ENCODE results near the gene SMG6.
A peak's percentile ranks its signal among the peaks of the same experiment; 100 is the strongest.

SMG6 gene

GRCh38 chr17:2047590-2047989 is 256.0 kb downstream of the SMG6 start:
- no peak for DNase-seq (ENCODE audit: low read depth)

GRCh38 chr17:2044263-2044894 is 259.2 kb downstream of the SMG6 start:
- DNase-seq (ENCODE audit: low read depth): no peak

- DNase-seq (ENCODE audit: low read depth): no peak
Observed at GRCh38 chr17:2043785-2044184, 259.8 kb downstream of the SMG6 start.

GRCh38 chr17:2042933-2043332 is 260.7 kb downstream of the SMG6 start:
- DNase-seq (ENCODE audit: low read depth): no peak

- no peak for DNase-seq (ENCODE audit: low read depth)
Observed at GRCh38 chr17:2042390-2042847, 261.2 kb downstream of the SMG6 start.

GRCh38 chr17:2041561-2042389 is 261.8 kb downstream of the SMG6 start, which contains the start of gene OVCA2:
Gene OVCA2, plus strand, starts transcription at chr17:2042022. Its CDS starts 26 bp downstream, at chr17:2042048.
- DNase-seq (ENCODE audit: low read depth): peak; percentile 98

- no peak for DNase-seq (ENCODE audit: low read depth)
Observed at GRCh38 chr17:2040942-2041560, 262.5 kb downstream of the SMG6 start.

GRCh38 chr17:2040219-2040827 is 263.3 kb downstream of the SMG6 start:
- no peak for DNase-seq (ENCODE audit: low read depth)

GRCh38 chr17:2037155-2037554 is 266.4 kb downstream of the SMG6 start:
- DNase-seq (ENCODE audit: low read depth): no peak

GRCh38 chr17:2035541-2036488 is 267.8 kb downstream of the SMG6 start:
- DNase-seq (ENCODE audit: low read depth): no peak

GRCh38 chr17:2034806-2035540 is 268.6 kb downstream of the SMG6 start:
- DNase-seq (ENCODE audit: low read depth): no peak

GRCh38 chr17:2034157-2034556 is 269.4 kb downstream of the SMG6 start:
- no peak for DNase-seq (ENCODE audit: low read depth)

GRCh38 chr17:2033153-2033552 is 270.4 kb downstream of the SMG6 start:
- DNase-seq (ENCODE audit: low read depth): no peak

GRCh38 chr17:2030779-2031163 is 272.8 kb downstream of the SMG6 start:
- DNase-seq (ENCODE audit: low read depth): no peak

- peak; percentile 77 for DNase-seq (ENCODE audit: low read depth)
Observed at GRCh38 chr17:2029911-2030778, 273.4 kb downstream of the SMG6 start, which contains the start of gene DPH1. Gene DPH1, plus strand, starts transcription at chr17:2030153. Its CDS starts 17 bp downstream, at chr17:2030170.

- no peak for DNase-seq (ENCODE audit: low read depth)
Observed at GRCh38 chr17:2028737-2029136, 274.8 kb downstream of the SMG6 start.

- DNase-seq (ENCODE audit: low read depth): no peak
Observed at GRCh38 chr17:2028234-2028614, 275.4 kb downstream of the SMG6 start.

GRCh38 chr17:2027528-2028233 is 275.9 kb downstream of the SMG6 start:
- DNase-seq (ENCODE audit: low read depth): no peak
